Astrocyte (in vitro differentiated cells and primary cell): ENCODE results near the gene RASSF6. TPM values are rescaled to one million over a fixed set of nuclear protein-coding genes. Genes with fewer than 3 reads are reported as not detected.

Experiments
- DNase-seq: peaks from one replicate; pipeline ENCODE4 v3.0.0-alpha.2; 2010; ENCODE audit warnings: low read depth
- FAIRE-seq: peaks from 2 replicates; lab custom pipeline; 2011; peaks lifted over from hg19 to GRCh38; lab: Jason Lieb, UNC
- H2AFZ ChIP-seq: 2 replicates; pipeline ENCODE4 v1.6.0; 2012; ENCODE audit warnings: low read depth, low read length, inconsistent platforms
- H3K27ac ChIP-seq: 2 replicates; pipeline ENCODE4 v1.5.1; 2011; ENCODE audit warnings: low read depth, low read length, inconsistent platforms
- H3K27me3 ChIP-seq: 2 replicates; pipeline ENCODE4 v1.6.0; 2011; ENCODE audit warnings: low read length, inconsistent platforms; ENCODE audit not compliant: insufficient read depth
- H3K36me3 ChIP-seq: 2 replicates; pipeline ENCODE4 v1.5.1; 2011; ENCODE audit warnings: low read length, inconsistent platforms; ENCODE audit not compliant: insufficient read depth
- H3K4me1 ChIP-seq: 2 replicates; pipeline ENCODE4 v1.5.1; 2011; ENCODE audit warnings: low read length, inconsistent platforms; ENCODE audit not compliant: insufficient read depth
- H3K4me2 ChIP-seq: 2 replicates; pipeline ENCODE4 v1.6.0; 2012; ENCODE audit warnings: low read length, inconsistent platforms
- H3K4me3 ChIP-seq: 2 replicates; pipeline ENCODE4 v1.5.1; 2011; ENCODE audit warnings: low read depth, mild to moderate bottlenecking, low read length, inconsistent platforms; ENCODE audit not compliant: insufficient read depth
- H3K79me2 ChIP-seq: 2 replicates; pipeline ENCODE4 v1.6.0; 2012; ENCODE audit warnings: mild to moderate bottlenecking, low read length, inconsistent platforms; ENCODE audit not compliant: insufficient read depth
- H3K9ac ChIP-seq: 2 replicates; pipeline ENCODE4 v1.6.0; 2012; ENCODE audit warnings: mild to moderate bottlenecking, low read length, inconsistent platforms
- H3K9me3 ChIP-seq: 2 replicates; pipeline ENCODE4 v1.5.1; 2012; ENCODE audit warnings: low read depth, mild to moderate bottlenecking, low read length, inconsistent platforms; ENCODE audit not compliant: insufficient read depth
- H4K20me1 ChIP-seq: 2 replicates; pipeline ENCODE4 v1.6.0; 2012; ENCODE audit warnings: low read length, inconsistent platforms; ENCODE audit not compliant: insufficient read depth
- H3K27ac Mint-ChIP-seq: one replicate; pipeline ENCODE4 v1.8.0; 2021; ENCODE audit warnings: mild to moderate bottlenecking, mixed read lengths; ENCODE audit not compliant: unreplicated experiment
- H3K27me3 Mint-ChIP-seq: one replicate; pipeline ENCODE4 v1.8.0; 2021; ENCODE audit warnings: low read depth, mixed read lengths; ENCODE audit not compliant: unreplicated experiment
- H3K36me3 Mint-ChIP-seq: one replicate; pipeline ENCODE4 v1.8.0; 2021; ENCODE audit warnings: low read depth, mixed read lengths; ENCODE audit not compliant: unreplicated experiment
- H3K4me1 Mint-ChIP-seq: one replicate; pipeline ENCODE4 v1.8.0; 2021; ENCODE audit warnings: low read depth, mixed read lengths; ENCODE audit not compliant: unreplicated experiment
- H3K4me3 Mint-ChIP-seq: one replicate; pipeline ENCODE4 v1.8.0; 2021; ENCODE audit warnings: mild to moderate bottlenecking, moderate library complexity, mixed read lengths; ENCODE audit not compliant: unreplicated experiment
- H3K9me3 Mint-ChIP-seq: one replicate; pipeline ENCODE4 v1.8.0; 2021; ENCODE audit warnings: mild to moderate bottlenecking, mixed read lengths; ENCODE audit not compliant: unreplicated experiment
- EZH2 ChIP-seq: IDR thresholded peaks from 2 replicates; pipeline ENCODE4 v1.6.1; 2012; ENCODE audit warnings: mild to moderate bottlenecking, low read length, inconsistent platforms; ENCODE audit not compliant: insufficient read depth
- total RNA-seq: library from RNA; stranded (reverse); gene quantifications from 2 replicates; pipeline ENCODE4 v1.2.1, GENCODE V29; 2021
- TF ChIP-seq, protein P1 (sequence below): IDR thresholded peaks from 2 replicates; pipeline ENCODE4 v1.5.1; 2011; ENCODE audit warnings: low read depth, mild to moderate bottlenecking, inconsistent platforms, low read length, moderate library complexity; ENCODE audit not compliant: insufficient read depth

The RASSF6 gene
- total RNA-seq, 1 donor from 2014 or later, result 0.14 TPM

DNA sequence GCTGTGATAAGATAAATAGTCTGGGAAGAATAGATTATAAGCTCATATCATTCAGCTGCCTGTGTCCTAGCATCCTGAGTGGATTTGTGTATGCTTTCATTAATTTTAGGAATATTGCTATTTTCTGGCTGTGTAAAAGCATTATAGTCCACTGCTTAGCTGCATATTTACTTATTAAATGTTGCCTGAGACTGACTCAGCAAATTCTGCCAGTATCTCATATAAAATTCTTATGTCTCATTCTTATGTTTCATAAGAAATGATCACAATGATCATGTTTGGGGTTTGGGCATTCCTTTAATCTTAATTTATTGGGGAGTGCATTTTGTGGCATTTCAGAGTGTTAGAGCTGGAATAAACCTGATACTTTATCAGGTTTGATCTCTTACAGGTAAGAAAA lies 34.9 kb downstream of the RASSF6 start:
- Histone ChIP-seq H3K4me2 (no peak overlapping the region), H2AFZ (no peak overlapping the region), H3K9ac (no peak overlapping the region), H3K27ac (no peak overlapping the region), H3K79me2 (no peaks in the 10 kb centered on the region), H3K9me3 (no peaks in the 10 kb centered on the region), H3K4me3 (no peak overlapping the region), H3K27me3 (no peaks in the 10 kb centered on the region), H4K20me1 (no peaks in the 10 kb centered on the region), H3K36me3 (no peaks in the 10 kb centered on the region), H3K4me1 (peaks cover 4% of the 10 kb centered on the region)
- Mint-ChIP-seq H3K27ac (no peak overlapping the region), H3K4me1 (peaks cover 2% of the 10 kb centered on the region), H3K4me3 (no peak overlapping the region), H3K36me3 (no peaks in the 10 kb centered on the region), H3K9me3 (no peaks in the 10 kb centered on the region), H3K27me3 (peaks cover 2% of the 10 kb centered on the region)
- DNase-seq, result no peak
- TF ChIP-seq, protein P1, sequence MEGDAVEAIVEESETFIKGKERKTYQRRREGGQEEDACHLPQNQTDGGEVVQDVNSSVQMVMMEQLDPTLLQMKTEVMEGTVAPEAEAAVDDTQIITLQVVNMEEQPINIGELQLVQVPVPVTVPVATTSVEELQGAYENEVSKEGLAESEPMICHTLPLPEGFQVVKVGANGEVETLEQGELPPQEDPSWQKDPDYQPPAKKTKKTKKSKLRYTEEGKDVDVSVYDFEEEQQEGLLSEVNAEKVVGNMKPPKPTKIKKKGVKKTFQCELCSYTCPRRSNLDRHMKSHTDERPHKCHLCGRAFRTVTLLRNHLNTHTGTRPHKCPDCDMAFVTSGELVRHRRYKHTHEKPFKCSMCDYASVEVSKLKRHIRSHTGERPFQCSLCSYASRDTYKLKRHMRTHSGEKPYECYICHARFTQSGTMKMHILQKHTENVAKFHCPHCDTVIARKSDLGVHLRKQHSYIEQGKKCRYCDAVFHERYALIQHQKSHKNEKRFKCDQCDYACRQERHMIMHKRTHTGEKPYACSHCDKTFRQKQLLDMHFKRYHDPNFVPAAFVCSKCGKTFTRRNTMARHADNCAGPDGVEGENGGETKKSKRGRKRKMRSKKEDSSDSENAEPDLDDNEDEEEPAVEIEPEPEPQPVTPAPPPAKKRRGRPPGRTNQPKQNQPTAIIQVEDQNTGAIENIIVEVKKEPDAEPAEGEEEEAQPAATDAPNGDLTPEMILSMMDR, result no peak
- no peak for TF ChIP-seq EZH2
- FAIRE-seq, result no peak

DNA sequence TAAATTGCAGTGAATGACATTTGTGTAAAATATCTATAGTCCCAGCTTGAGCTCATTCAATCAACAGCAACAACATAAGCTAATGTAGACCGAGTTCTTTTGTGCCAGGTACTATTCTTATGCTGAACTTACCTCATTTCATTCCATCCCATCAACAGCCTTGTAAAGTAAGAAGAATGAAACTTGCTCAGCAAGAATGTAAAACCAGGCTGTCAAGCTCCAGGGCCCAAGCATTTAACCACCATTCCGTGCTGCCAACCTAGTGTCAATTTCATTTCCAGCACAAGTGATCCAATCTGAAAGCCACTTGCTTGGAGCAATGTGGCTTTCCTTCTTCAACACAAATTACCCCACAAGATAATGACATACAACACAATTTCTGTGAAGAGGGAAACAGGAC lies 36.6 kb downstream of the RASSF6 start:
- Histone ChIP-seq H3K4me2 (no peak overlapping the region), H3K9ac (no peak overlapping the region), H3K9me3 (no peaks in the 10 kb centered on the region), H3K4me3 (no peak overlapping the region), H3K79me2 (no peaks in the 10 kb centered on the region), H4K20me1 (no peaks in the 10 kb centered on the region), H3K27ac (no peak overlapping the region), H3K27me3 (no peaks in the 10 kb centered on the region), H2AFZ (no peak overlapping the region), H3K36me3 (no peaks in the 10 kb centered on the region), H3K4me1 (no peaks in the 10 kb centered on the region)
- DNase-seq, result no peak
- H3K27ac Mint-ChIP-seq, result no peak overlapping the region
- TF ChIP-seq EZH2, result no peak
- TF ChIP-seq, protein P1, result no peak
- H3K36me3 Mint-ChIP-seq, result no peaks in the 10 kb centered on the region
- no peaks in the 10 kb centered on the region for H3K9me3 Mint-ChIP-seq
- no peak for FAIRE-seq
- H3K4me1 Mint-ChIP-seq, result no peaks in the 10 kb centered on the region
- H3K4me3 Mint-ChIP-seq, result no peak overlapping the region
- H3K27me3 Mint-ChIP-seq, result peaks cover 2% of the 10 kb centered on the region

DNA sequence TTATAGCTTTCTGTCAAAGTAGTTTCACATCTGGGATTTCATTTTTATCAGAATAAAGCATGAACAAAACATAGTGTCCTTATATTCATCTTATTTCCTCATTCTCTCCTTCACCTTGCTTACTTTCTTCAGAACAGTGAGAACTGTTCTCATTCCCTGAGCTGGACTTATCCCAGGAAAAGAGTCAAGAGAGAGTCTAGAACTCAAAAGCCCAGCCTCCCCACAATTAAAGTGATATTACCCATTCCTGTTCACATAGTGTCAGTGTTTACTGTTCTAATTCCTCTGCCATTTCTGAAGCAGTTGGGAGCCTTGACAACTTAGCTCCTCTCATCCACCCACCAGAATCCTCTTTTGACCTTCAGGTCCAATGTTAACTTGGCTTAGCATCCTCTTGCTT lies 42.9 kb downstream of the RASSF6 start:
- H3K27me3 Mint-ChIP-seq, result peaks cover 2% of the 10 kb centered on the region
- no peaks in the 10 kb centered on the region for H3K4me1 Mint-ChIP-seq
- no peak for FAIRE-seq
- Histone ChIP-seq H3K27ac (no peak overlapping the region), H3K9me3 (no peaks in the 10 kb centered on the region), H3K36me3 (no peaks in the 10 kb centered on the region), H3K4me1 (no peaks in the 10 kb centered on the region), H3K9ac (no peak overlapping the region), H4K20me1 (no peaks in the 10 kb centered on the region), H3K79me2 (no peaks in the 10 kb centered on the region), H3K27me3 (no peaks in the 10 kb centered on the region), H3K4me3 (no peak overlapping the region), H2AFZ (no peak overlapping the region), H3K4me2 (no peak overlapping the region)
- no peak for DNase-seq
- H3K4me3 Mint-ChIP-seq, result no peak overlapping the region
- no peak overlapping the region for H3K27ac Mint-ChIP-seq
- H3K36me3 Mint-ChIP-seq, result no peaks in the 10 kb centered on the region
- H3K9me3 Mint-ChIP-seq, result no peaks in the 10 kb centered on the region
- TF ChIP-seq EZH2, result no peak
- TF ChIP-seq, protein P1, result no peak
